ENCODE data around the gene NUDT4.
A peak's percentile ranks its signal among the peaks of the same experiment; 100 is the strongest.

The NUDT4 gene

DNA sequence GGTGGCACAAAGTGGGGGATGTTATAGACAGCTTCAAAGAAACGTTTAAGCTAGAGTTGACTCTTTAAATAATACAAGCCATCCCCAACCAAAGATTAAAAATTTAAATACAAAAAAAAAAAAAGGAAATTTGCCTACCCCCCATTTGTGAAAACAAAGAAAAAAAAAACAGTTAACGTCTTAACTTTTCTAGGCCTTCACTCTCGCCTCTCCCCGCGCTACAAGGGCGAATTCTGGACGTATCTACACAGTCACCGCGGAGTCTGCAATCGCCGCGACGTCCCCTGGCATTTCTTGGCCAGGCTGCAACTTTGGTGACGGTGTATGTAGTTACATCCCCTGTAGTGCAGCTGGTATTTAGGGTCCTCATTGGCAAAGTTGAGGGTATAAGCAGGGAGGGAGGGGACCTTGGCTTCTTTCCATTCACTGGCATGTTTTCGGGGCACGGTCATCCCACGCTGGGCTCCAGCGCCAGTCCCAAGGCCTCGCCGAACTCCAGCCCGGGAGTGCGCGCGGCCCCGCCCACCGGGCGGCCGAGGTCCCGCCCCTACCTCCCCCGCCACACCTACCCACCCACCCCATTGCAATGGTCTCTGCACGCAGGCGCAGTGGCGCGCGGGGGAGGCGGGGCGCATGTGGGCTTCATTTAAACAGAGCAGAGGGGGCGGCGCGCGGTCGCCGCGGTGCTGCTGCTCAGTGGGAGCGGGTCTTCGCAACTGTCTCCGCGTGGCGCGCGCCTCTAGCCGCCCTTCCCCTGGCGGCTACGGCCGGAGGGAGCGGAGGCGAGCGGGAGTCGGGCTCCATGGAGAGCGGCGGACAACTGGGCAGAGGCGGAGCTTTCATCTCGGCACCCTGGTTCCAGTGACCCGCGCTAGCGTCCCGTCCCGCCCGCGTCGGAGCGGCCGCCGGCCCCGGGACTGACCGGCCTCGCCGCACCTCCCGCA, at the start of gene NUDT4:
TSS of gene NUDT4 (plus strand) at position 674 of the 944 bp plus-strand sequence. CDS start 398 bp downstream, outside the sequence.
- peak; percentile 89 for DNase-seq

GRCh38 chr12:93333054-93333453, 44.7 kb upstream of the NUDT4 start:
- DNase-seq, result no peak

DNA sequence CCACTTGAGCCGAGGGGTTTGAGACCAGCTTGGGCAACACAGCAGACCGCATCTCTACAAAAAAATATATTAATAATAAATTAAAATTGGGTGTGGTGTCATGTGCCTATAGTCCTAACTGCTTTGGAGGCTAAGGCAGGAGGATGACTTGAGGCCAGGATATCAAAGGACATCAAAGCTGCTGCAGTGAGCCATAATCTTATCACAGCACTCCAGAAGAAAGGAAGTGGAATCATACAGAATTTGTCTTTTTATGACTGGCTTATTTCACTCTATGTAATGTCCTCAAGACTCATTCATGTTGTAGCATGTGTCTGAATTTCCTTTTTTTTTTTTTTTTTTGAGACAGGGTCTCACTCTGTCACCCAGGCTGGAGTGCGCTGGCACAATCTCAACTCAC, 43.9 kb upstream of the NUDT4 start:
- no peak for DNase-seq

GRCh38 chr12:93335603-93336162, 42.0 kb upstream of the NUDT4 start:
- no peak for DNase-seq

- DNase-seq, result no peak
Measured at GRCh38 chr12:93336291-93336741, 41.4 kb upstream of the NUDT4 start.

GRCh38 chr12:93338598-93338997, 39.1 kb upstream of the NUDT4 start:
- DNase-seq, result no peak

GRCh38 chr12:93339695-93340094, 38.0 kb upstream of the NUDT4 start:
- no peak for DNase-seq

DNA sequence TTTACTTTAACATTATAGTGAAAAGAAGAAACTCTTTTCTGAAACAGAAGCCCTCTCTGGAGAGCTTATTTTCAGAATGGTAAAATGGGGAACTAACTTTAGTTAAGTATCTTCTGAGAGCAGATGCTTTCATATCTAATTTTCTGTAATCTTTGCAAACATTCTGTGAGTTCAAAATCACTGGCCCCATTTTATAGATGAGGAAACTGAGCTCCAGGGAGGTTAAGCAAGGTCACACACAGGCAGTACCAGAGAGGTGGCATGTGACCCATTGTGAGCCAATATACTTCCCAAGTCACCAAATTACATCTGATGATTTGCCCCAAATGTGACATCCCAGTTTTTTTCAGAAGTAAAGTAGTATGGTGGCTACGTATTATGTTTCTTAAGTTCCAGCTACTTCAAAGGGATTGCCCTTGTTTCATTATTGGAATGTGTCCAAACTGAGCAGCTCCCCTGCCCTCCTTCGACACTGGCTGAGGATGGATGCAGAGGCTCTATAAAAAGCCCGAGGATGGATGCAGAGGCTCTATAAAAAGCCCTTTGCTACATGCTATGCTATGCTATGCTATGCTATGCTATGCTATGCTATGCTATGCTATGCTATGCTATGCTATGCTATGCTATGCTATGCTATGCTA, 36.2 kb upstream of the NUDT4 start:
- DNase-seq, result no peak

DNA sequence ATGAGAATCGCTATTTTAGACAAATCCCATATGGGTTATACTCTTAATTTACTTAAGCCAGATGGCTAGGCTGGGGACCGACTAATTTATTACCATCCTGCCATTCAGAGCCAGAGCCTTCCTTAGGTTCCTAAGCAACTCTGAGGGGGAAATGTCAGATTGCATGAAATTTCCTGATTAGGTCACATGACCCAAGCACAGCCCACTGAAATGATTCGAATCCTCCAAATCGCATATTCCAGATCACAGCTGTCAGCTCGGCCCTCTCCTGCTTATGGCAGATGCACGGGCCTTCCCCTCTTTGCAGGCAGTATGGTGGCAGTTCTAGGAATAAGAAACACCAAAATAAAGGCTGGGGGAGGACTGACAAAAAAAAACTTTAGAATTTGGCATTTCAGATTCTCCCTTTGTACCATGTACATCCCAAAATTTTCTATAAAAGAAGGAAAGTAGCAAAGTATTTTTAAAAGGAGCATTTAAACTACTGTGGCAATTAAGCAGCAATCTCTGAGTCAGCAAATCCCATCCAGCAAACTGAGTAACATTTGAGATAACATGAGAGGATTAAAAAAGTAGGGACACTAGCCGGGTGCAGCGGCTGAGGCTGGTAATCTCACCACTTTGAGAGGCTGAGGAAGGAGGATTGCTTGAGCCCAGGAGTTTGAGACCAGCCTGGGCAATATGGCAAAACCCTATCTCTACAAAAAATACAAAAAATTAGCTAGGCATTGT, 30.5 kb upstream of the NUDT4 start:
- DNase-seq, result no peak

GRCh38 chr12:93348575-93349435, 28.9 kb upstream of the NUDT4 start:
- DNase-seq, result no peak

- DNase-seq, result no peak
Measured at GRCh38 chr12:93351726-93352125, 26.0 kb upstream of the NUDT4 start.

DNA sequence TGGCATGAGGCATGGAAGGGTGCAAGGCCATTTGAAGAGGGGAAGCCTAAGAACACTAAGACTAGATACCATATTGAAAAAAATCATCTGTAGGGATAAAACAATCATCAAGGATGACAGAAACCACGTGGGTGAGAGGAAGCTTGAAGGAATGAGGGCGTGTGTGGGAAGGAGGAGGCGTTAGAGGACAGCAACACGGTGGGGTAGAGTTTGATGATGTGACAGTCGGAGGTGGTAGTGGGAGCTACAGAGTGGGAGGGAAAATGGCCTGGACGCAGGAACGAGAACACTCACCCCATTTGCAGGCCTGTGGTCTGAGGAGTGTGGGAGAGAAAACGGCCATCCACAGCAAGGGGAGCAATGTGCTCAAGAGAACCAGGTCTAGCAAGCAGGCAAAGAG, 25.4 kb upstream of the NUDT4 start:
- no peak for DNase-seq

- no peak for DNase-seq
Measured at GRCh38 chr12:93356214-93356613, 21.5 kb upstream of the NUDT4 start.

GRCh38 chr12:93358058-93358457, 19.7 kb upstream of the NUDT4 start:
- DNase-seq, result no peak

GRCh38 chr12:93358821-93359220, 18.9 kb upstream of the NUDT4 start:
- DNase-seq, result no peak

- no peak for DNase-seq
Measured at GRCh38 chr12:93360688-93361087, 17.0 kb upstream of the NUDT4 start.

GRCh38 chr12:93361151-93361919, 16.4 kb upstream of the NUDT4 start:
- no peak for DNase-seq

- no peak for DNase-seq
Measured at GRCh38 chr12:93363841-93364297, 13.9 kb upstream of the NUDT4 start.

GRCh38 chr12:93365616-93366405, 11.9 kb upstream of the NUDT4 start:
- DNase-seq, result no peak

- DNase-seq, result no peak
Measured at GRCh38 chr12:93366422-93366821, 11.3 kb upstream of the NUDT4 start.
